GM18870 (cell line): ENCODE data around the gene TRAK1.

ENCODE experiments used
- ATAC-seq: cut with Tn5 transposase; IDR thresholded peaks from one replicate; pipeline ENCODE4 v1.9.1; 2021; ENCODE audit warnings: moderate library complexity; ENCODE audit not compliant: unreplicated experiment

TRAK1 gene

DNA sequence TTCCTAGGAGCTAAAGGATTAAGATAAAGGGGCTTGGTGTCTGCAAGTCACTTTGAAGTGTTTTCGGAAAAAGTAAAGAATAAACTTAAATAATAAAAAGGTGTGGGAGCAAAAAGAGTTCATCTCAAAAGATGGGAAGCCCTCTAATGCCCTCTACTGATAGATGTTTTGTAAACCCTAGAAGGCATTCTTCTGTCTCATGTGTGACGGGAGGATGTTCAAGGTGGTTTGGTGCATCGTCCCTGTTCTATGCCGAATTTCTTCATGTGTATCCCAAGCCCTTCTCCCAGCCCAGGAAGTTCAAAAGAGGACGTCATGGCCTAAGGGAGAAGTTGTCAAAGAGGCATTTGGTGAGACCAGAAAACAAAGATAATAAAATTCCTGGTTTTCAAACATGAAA, 137.6 kb downstream of the TRAK1 start:
- no peak for ATAC-seq

DNA sequence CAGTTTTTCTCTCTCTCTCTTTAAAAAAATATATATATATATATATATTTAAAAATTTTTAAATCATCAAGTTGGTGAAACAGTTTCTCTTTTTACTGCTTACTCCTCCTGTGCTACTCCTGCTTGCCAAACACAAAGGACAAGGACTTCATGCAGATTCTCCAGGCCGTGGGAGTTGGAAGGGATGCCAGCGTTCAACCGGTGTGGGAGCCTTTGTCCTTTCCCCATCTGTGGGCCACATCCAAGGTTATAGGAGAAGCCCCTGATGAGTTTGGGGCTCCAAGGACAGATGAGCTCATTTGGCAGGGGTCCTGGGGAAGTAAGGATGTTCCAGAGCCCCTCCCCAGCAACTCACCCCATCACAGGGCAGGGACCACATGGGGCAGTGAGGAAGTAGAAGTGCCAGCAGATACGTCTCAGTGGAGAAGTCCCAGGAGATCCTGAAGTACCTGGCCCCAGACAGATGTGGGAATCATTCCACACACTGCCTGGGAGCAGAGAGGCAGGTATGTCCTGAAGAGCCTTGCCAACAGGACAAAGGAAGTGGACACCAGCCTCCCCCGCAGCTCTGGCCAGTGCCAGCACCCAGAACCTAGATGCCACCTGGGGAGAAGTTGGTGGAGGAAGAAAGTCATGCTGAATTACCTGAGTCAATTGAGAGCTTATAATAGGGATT, 138.2 kb downstream of the TRAK1 start:
- no peak for ATAC-seq

DNA sequence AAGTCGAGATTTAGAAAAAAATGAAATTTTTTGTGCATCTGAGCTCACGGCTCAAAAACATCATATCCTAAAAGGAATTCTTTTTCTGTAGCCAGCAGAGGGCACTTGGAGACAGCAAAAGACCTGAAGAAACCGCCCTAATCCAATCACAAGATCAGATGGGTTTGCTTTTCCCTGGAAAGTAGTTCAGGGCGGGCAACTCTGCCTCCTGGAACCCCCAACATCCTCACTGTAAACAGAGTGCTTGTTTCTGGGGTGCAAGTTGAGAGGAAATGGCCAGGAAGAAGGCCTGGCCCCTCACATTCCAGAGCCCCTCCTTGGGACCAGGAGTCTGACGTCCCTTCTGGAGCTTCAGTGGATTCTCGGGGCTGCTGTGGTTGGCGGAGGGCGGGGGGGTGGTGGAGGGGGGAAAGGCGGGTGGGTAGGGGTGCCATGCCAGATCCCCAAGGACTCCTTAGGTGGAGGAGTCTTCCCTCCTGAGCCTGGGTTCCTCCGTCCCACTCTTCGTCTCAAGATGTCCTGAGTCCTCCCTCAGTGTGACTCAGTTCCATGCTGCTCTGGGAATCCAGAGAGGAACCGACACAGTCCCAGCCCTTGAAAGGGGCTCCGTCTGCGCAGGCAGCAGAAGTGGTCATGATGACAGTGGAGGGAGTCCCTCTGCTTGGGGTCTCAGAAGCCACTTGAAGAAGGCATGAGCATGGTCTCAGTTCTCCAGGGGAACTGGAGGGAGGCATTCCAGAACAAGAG, 139.0 kb downstream of the TRAK1 start:
- no peak for ATAC-seq

DNA sequence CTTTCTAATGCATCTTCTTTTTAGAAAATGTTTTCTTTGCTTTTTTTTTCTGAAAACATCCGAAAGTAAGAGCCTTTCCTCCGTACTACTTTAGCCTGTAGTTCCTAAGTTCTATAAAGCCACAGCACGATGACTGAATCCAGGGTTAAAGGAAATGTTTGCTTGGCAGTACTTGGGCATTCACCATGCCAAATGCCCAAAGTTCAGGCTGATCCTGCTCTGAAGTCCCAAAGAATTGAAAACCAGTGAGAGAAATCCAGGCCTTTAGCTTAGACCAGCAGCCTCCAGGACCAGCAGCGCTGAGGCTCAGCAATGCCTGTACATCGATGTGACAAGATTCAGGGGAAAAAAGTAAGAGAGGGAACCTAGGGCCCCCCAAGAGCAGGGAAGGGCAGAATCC, 139.7 kb downstream of the TRAK1 start:
- no peak for ATAC-seq

DNA sequence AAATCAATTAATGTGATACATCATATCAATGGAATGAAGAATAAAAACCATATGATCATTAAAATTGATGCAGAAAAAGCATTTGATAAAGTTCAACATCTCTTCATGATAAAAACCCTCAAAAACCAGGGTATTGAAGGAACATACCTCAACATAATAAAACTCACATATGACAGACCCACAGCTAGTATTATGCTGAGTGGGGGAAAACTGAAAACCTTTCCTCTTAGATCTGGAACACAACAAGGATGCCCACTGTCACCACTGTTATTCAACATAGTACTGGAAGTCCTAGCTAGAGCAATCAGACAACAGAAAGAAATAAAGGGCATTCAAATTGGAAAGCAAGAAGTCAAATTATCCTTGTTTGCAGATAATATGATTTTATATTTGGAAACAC, 144.4 kb downstream of the TRAK1 start:
- no peak for ATAC-seq

DNA sequence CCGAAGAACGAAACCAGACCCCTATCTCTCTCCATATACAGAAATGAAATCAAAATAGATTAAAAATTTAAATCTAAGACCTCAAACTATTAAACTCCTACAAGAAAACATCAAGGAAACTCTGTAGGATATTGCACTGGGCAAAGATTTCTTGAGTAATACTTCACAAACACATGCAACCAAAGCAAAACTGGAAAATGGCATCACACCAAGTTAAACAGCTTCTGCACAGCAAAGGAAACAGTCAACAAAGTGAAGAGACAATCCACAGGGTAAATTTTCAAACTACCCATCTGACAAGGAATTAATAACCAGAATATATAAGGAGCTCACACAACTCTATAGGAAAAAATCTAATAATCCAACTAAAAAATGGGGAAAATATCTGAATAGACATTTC, 145.5 kb downstream of the TRAK1 start:
- no peak for ATAC-seq

DNA sequence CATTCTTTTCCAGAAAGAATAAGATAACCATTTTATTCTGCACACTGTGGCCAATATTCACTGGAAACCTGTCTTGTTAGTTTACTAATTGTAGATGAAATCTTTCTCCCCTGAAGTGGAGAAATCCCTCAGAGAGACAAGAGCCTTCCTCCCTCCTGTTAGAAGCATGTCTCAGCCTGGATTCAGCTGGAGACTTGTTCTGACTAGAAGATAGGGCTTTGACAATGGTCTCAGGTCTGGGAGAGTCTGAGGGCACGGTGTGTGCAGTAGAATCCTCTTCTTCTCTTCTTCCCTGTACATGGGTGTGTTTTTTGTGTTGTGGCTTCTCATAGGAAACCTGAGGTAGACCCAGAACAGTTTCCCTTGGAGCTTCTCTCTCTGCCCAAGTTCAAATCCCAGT, 154.9 kb downstream of the TRAK1 start:
- no peak for ATAC-seq

DNA sequence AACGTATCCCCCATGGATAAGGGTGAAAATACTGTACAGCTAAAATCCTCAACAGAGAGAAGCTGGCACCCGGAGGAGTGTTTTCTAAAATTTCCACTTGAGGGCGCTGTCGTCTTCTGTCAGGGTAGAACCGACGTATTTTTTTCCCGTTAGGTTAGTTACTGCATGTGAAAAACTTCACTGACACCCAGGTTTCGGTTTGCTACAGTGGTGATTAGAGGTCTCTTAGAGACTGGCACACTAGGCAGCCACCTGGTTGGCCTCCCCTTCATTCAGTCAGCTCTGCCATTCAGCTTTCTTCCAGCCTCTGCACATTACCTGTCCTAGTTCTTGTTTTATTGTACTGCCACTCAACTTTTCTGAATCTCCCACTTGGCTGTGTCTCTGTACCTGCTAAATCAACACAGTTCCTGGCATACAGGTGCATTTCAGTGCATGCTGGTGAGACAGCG, 156.4 kb downstream of the TRAK1 start:
- ATAC-seq, result no peak

DNA sequence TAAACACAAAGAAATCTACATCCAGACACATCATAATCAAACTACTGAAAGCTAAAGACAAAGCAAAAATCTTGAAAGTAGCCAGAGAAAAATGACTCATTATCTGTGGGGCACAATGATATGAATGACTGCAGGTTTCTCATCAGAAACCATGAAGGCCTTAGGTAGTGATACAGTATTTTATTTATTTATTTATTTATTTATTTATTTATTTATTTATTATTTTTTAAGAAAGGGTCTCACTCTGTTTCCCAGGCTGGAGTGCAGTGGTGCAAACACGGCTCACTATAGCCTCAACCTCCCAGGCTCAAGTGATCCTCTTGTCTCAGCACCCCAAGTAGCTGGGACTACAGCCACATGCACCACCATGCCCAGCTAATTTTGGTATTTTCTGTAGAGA, 159.6 kb downstream of the TRAK1 start:
- no peak for ATAC-seq

DNA sequence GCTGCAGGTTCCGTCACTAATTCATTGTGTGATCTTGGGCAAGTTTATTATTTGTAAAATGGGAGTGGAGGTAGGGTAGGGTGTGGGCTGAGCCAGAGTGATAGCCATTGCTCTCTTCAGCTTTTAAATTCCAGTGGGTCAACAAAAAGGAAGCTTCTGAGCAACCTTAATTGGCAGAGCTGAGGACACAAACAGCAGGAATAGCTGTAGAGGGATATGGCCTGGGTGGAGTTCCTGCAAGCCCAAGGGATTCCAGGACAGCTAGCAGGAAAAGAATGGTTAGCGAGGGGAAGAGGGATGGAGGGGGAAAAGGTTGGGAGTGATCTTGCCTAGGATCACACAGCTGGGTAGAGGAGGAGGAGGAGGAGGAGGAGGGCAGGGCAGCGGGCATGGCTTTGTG, 163.4 kb downstream of the TRAK1 start:
- ATAC-seq, result no peak

DNA sequence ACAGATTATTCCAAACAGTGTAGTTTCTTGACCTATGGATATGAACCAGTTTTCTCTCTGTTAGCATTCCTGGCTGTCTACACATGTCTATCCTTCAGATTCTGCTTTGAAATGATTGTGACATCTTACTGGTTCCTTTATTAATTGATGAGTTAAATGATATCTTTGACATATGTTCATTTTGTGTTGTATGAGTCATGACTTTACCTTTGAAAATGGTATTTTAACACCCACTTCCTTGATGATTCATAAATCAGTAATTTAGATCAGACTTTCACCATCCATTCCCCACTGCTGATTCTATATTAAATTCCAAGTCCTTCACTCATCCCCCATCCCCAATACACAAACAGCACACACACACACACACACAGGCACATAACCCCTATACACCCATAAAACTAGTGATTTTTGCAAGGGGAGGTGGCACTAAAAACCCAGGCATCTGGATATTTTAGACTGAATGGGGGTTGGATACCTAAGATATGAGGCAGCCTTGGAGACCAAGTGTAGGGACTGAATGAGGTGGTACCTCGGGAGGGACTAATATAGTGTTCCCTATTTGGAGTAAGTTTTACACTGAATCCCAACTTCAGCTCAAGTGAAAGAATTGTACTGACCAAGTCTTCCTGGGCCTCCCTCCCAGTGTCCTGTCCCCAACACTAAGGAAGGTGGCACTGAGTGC, 165.1 kb downstream of the TRAK1 start:
- no peak for ATAC-seq

DNA sequence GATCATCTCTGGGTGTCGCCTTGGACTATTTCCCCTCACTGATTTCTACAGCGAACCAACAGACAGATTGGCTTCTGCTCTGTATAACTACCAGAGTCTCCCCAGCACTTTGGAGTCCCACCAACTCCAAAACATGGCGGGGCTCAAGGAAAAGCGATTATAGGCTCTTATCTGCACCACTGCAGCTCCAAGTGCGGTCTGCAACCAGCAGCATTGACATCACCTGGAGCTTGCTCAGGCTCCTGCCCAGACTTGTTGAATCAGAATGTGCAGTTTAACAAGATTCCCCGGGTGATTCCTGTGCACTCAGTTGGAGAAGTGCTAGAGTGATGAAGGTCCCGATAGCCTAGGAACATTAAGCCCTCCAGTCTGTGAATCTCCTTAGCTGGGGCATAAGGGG, 165.8 kb downstream of the TRAK1 start:
- ATAC-seq, result no peak

DNA sequence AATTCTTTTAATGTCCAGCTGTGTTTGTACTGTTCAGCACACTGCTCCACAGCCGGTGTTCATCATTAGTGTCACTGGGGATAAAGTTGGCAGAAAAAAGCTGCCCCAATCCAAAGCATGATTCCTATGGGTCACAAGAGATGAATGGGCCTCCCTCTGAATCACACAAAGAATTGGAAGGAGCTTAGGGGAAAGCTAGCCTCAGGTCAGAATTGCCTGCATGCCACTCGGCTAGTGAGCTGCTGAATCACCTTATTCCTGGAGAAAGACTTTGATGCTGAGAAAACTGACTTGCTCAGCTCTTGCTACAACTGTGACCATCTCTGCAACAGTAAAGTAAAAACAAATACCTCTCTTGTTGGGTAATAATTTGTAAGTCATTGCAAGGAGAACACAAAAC, 171.4 kb downstream of the TRAK1 start:
- ATAC-seq, result no peak

DNA sequence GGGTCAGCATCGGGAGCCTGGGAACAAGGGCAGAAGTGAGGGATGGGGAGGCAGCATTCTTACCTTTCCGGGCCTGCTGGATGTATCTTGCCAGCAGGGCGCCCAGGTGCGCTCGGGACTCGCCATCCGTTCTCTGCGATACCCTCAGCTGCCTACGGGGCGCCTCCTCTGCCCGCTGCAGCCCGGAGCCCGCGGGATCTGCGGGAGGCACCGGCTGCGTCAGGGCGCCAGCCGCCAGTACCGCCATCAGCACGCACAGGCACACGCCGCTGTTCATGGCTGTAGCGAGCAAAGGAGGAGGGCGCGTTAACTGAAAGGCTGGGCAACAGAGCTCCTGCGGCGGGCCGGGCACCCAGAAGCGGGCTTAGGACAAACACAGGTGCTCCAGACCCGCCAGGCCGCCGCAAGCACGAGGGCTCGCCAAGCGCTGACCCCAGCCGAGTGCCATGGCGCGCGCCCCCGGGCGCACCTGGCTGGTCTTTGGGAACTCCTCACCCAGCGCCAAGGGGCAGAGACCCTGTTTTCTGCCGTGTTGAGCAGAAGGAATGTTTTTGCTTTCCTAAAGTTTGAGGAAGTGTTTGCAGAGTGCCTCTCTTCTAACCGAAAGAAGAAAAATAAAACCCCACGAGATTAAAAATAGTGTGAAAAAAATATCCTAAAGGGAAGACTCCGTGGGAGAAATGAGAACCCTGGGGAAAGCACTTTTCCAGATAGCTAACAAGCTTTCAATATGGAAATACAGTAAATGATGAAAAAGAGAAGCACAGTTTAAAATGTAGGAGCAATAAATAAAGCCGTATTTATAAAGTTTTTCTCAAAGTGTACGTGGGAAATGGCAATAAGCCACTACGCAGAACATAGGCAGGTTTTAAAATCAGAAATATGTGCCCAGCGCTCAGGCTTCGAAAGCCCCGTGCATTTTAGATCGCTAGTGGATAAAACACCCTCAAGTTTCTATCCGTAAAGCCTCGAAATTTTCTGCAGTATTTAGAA, 172.5 kb downstream of the TRAK1 start:
- no peak for ATAC-seq

DNA sequence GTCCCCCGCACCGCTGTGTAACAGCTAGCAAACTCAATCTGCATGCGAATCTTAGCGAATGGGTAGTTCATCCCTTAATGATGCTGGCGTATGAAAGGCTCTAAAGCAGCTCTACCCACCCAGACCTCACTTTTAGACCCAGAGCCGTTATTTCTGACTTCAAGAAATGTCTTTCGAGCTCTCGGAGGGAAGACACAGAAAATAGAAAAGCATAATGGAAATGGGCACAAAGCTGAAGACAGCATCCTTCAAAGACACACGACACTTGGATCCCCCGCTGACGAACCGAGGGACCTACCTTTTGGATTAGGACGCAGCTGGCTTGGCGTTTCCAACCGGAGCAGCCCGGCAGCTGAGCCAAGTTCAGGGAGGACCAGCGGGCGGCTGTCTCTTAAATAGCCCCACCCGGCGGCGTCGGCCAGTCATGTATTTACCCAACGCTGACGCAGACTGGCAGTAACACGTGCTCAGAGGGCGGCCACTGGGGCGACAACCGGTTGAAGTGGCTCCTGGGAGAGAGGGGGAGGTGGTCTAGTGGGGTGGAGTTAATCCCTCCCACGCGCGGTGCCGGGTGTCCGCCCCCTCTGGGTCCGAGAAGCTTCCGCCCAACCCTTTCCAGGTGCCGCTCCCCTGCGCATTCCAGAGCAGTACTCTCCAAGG, 173.4 kb downstream of the TRAK1 start:
- no peak for ATAC-seq

DNA sequence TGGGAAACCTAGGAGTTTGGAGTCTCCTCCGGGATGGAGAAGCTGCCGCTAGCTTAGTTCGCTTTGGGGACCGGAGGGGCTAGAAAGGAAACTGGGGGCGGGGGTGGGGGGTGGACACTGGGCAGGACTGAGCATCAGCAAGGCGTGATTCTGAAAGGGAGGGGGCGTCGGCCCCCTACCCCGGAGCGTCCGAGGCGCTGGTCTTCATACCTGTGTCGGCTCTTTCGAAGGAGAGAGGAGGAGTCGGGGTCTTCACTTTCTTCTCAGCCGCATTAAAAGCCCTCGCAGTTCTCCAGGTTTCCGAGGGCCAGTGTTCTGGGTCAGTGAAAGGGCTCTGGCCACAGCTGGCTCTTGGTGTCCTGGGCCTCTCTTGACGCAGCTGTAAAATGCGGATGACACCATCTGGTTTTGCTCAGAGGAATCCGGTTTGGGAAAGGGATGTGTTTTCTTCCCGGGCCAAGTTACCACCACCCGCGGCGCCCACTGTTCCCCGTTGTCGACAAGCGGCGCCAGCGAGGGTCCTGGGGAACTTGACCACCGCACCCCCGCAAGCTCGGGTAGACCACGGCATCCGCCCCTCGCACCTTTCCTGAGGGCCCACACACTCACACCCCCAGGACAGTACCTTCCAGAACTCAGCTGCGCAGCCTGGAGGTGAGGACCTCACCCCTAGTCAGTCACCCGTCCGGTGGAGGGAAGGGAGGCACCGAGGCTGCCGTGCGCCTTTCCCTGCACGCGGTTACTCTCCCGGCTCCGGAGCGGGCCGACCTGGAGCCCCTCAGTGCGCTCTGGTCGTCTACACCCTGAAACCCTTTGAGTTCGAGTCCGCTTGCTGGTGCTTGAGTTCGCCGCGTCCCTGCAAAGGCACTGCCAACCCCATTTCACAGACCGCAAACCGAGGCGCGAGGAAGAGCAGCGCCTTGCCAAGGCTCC, 174.2 kb downstream of the TRAK1 start:
- ATAC-seq, result no peak

DNA sequence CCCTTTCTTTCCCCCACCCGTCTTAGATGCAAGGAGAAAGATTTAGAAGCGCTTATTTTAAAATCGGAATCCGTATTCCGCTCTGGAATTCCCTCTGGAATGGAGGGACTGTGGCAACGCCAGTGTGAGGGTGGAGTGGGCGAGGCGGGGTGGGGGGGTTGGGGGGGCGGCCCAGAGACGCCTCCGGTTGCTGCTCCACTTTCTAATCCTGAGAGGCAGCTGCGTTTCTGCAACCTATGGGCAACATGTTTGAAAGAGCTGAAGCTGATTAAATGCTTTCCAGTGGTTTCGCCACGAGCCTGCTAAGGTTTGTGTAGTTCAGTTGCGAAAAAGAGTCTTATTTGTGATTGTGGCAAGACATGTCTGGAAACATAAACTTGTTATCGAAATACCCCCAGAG, 174.9 kb downstream of the TRAK1 start, which contains the start of gene CCK:
CCK (minus strand) TSS at position 101 of the 400 bp plus-strand sequence. CDS start 2,555 bp downstream, outside the sequence.
- ATAC-seq, result no peak

DNA sequence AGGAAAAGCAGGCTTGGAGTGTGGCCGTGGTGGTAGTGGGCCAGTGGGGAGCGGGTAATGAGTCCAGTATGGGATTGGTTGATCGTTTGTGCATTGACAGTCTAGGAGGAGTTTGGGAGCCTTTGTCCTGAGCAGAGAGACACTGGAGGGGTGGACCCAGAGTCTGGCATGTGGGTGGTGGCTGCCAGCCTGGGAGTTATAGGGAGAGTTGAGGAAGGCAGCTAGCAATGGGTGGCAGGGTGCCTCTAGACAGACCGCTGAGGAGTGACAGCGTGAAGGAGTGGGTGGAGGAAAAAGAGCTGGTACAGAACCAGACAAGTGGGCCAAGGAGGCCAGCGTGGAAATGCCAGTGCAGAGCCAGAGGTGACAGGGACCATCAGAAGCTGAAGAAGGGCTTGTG, 176.7 kb downstream of the TRAK1 start:
- ATAC-seq, result no peak

DNA sequence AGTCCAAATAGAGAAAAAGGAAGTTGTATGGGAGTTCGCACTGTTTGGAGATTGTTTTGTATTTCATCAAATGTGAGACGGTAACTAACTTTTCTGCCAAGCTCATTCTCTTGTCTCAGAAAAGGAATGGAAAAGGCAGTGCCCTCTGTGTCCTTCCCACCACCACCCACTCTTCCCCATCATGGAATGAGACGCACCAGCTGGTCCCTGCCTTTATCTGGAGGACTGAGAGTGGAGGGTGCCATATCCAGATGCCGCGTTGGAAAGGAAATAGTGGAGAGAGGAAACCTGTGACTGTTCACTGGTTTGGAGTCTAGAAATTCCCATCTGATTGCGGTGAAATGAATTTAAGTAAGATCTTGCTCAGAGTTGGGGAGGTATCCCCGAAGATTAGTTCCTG, 178.5 kb downstream of the TRAK1 start:
- ATAC-seq, result no peak
